HepG2 (cell line): ENCODE data around the gene CMTR2. TPM values are rescaled to one million over a fixed set of nuclear protein-coding genes. Genes with fewer than 3 reads are reported as not detected.

Experiments
- ATAC-seq: fragments of 200-7000 bp; cut with Tn5 transposase; 3 replicates; pipeline ENCODE4 v1.9.1; 2020; ENCODE audit warnings: mild to moderate bottlenecking, moderate library complexity
- BruUV-seq: library from RNA; stranded (reverse); fragments of 400-500 nt; replicated peaks from 2 replicates; lab custom pipeline; 2021; lab: Mats Ljungman, UMichigan
- CTCF ChIA-PET: fragments of 300-600 bp; formaldehyde crosslinking; extraction: SDS; loops from one replicate; lab custom pipeline; 2021; ENCODE audit warnings: low total read pairs, inconsistent platforms, low intra/inter-chr PET ratio; lab: Yijun Ruan, JAX
- POLR2A ChIA-PET: fragments of 350-600 bp; sonication (Branson Sonifier 250); formaldehyde crosslinking; loops from one replicate; lab custom pipeline; 2020; ENCODE audit warnings: antibody characterized with exemption, inconsistent platforms; lab: Yijun Ruan, JAX
- DNase-seq: peaks from one replicate; pipeline ENCODE4 v3.0.0-alpha.2; 2015; ENCODE audit warnings: low spot score
- FAIRE-seq: peaks from 3 replicates; lab custom pipeline; 2011; peaks lifted over from hg19 to GRCh38; lab: Jason Lieb, UNC
- H2AFZ ChIP-seq: one replicate; pipeline ENCODE4 v1.6.1; 2011; ENCODE audit warnings: low read length, inconsistent platforms
- H3K27ac ChIP-seq: fragments of 300-600 bp; 3 replicates; pipeline ENCODE4 v1.8.0; 2011; ENCODE audit warnings: mixed run types, mild to moderate bottlenecking, mixed read lengths, low read length, inconsistent platforms; ENCODE audit not compliant: insufficient read depth; ENCODE audit errors: extremely low read length
- H3K27me3 ChIP-seq, 2 experiments: fragments of 200-600 bp in 1 of 2; 2 replicates in 1 of 2; 3 replicates in 1 of 2; pipeline versions ENCODE4 v1.6.0 to v1.8.0; 2011; ENCODE audit warnings: low read length in 2 of 2, mild to moderate bottlenecking in 2 of 2, moderate library complexity in 2 of 2, inconsistent platforms in 1 of 2; ENCODE audit not compliant: insufficient read depth in 2 of 2, control insufficient read depth in 1 of 2
- H3K36me3 ChIP-seq, 2 experiments: fragments of 200-600 bp in 1 of 2; replicated peaks in 1 of 2; 2 replicates in 1 of 2; 3 replicates in 1 of 2; pipeline versions ENCODE4 v1.5.1 to v1.8.0; 2011; ENCODE audit warnings: low read length in 2 of 2, inconsistent platforms in 1 of 2; ENCODE audit not compliant: insufficient read depth in 2 of 2, control insufficient read depth in 1 of 2
- H3K4me1 ChIP-seq: 2 replicates; pipeline ENCODE4 v1.5.1; 2012; ENCODE audit warnings: low read length, inconsistent platforms; ENCODE audit not compliant: insufficient read depth
- H3K4me2 ChIP-seq: 2 replicates; pipeline ENCODE4 v1.6.0; 2011; ENCODE audit warnings: low read depth, low read length, inconsistent platforms
- H3K4me3 ChIP-seq, 3 experiments: fragments of 200-600 bp in 1 of 3; sonication (generic), shearing (Covaris generic) in 1 of 3; replicated peaks in 1 of 3; 2 replicates each; pipeline ENCODE4 v1.5.1; 2011 to 2016; ENCODE audit warnings: low read length in 3 of 3, inconsistent platforms in 2 of 3, low read depth in 2 of 3, mild to moderate bottlenecking in 2 of 3, control low read depth in 1 of 3, mixed read lengths in 1 of 3; ENCODE audit not compliant: insufficient read depth in 1 of 3
- H3K79me2 ChIP-seq: one replicate; pipeline ENCODE4 v1.6.1; 2011; ENCODE audit warnings: low read length, inconsistent platforms; ENCODE audit not compliant: insufficient read depth
- H3K9ac ChIP-seq: 2 replicates; pipeline ENCODE4 v1.6.0; 2011; ENCODE audit warnings: mild to moderate bottlenecking, low read depth, low read length, inconsistent platforms; ENCODE audit not compliant: insufficient read depth
- H3K9me3 ChIP-seq: 2 replicates; pipeline ENCODE4 v1.5.1; 2012; ENCODE audit warnings: mild to moderate bottlenecking, low read length
- H4K20me1 ChIP-seq: 2 replicates; pipeline ENCODE4 v1.6.0; 2011; ENCODE audit warnings: inconsistent platforms, mild to moderate bottlenecking, low read length, moderate library complexity; ENCODE audit not compliant: insufficient read depth
- BRCA1 ChIP-seq: sonication (generic); formaldehyde crosslinking; IDR thresholded peaks from 2 replicates; pipeline ENCODE4 v1.4.0; 2020; ENCODE audit warnings: missing genetic modification reagents
- CEBPG ChIP-seq: IDR thresholded peaks from 2 replicates; pipeline ENCODE4 v1.6.1; 2016
- NFATC3 ChIP-seq: sonication (generic); formaldehyde crosslinking; IDR thresholded peaks from 2 replicates; pipeline ENCODE4 v1.5.1; 2020; ENCODE audit warnings: mild to moderate bottlenecking, missing genetic modification reagents
- PAF1 ChIP-seq: IDR thresholded peaks from 2 replicates; pipeline ENCODE4 v1.6.1; 2016; ENCODE audit warnings: missing genetic modification reagents, missing compliant biosample characterization
- PCBP1 ChIP-seq: fragments of 200-400 bp; formaldehyde crosslinking; IDR thresholded peaks from 2 replicates; pipeline ENCODE4 v1.6.1; 2017; ENCODE audit warnings: mild to moderate bottlenecking, low read depth, low read length, borderline replicate concordance
- RARG ChIP-seq: sonication (generic); formaldehyde crosslinking; IDR thresholded peaks from 2 replicates; pipeline ENCODE4 v1.4.0; 2020; ENCODE audit warnings: low read depth, mild to moderate bottlenecking, missing genetic modification reagents
- SETDB1 ChIP-seq: sonication (generic); formaldehyde crosslinking; IDR thresholded peaks from 2 replicates; pipeline ENCODE4 v1.5.1; 2020; ENCODE audit warnings: missing genetic modification reagents, mild to moderate bottlenecking, borderline replicate concordance
- TMF1 ChIP-seq: sonication (generic); formaldehyde crosslinking; IDR thresholded peaks from 2 replicates; pipeline ENCODE4 v1.8.1; 2022; ENCODE audit warnings: low read depth, missing genetic modification reagents
- ZFP36 ChIP-seq: fragments of 150-350 bp; IDR thresholded peaks from 2 replicates; pipeline ENCODE4 v1.6.1; 2018; ENCODE audit warnings: borderline replicate concordance, low read length, low read depth; ENCODE audit not compliant: partially characterized antibody
- ZNF256 ChIP-seq: sonication (generic); formaldehyde crosslinking; conservative IDR thresholded peaks from 2 replicates; pipeline ENCODE4 v1.4.0; 2020; ENCODE audit warnings: missing genetic modification reagents
- ZNF562 ChIP-seq: sonication (generic); formaldehyde crosslinking; IDR thresholded peaks from 2 replicates; pipeline ENCODE4 v1.8.0; 2022; ENCODE audit warnings: missing genetic modification reagents, borderline replicate concordance
- ZNF883 ChIP-seq: sonication (generic); formaldehyde crosslinking; IDR thresholded peaks from 2 replicates; pipeline ENCODE4 v1.5.1; 2020; ENCODE audit warnings: mild to moderate bottlenecking, missing genetic modification reagents; ENCODE audit errors: not compliant biosample characterization
- in situ Hi-C: cut with HindIII; loops from 2 replicates; pipeline ENCODE4 v1.10.0; 2017; ENCODE audit warnings: low pct_unique_long_range_greater_than_20kb; ENCODE audit not compliant: extremely low pct_ligation_motif_present
- intact Hi-C: fragments of 100-400 bp; cut with micrococcal nuclease; formaldehyde crosslinking; loops from one replicate; pipeline ENCODE4 v1.10.0; 2022; ENCODE audit not compliant: unreplicated experiment
- polyA plus RNA-seq, 8 experiments: library from polyadenylated mRNA; depleted of rRNA in 3 of 8; stranded (reverse) in 7 of 8; unstranded in 1 of 8; fragments of >200 nt; fragmentation: Illumina TruSeq in 4 of 8; extraction: Trizol in 4 of 8; gene quantifications; 2 replicates each; pipeline versions ENCODE4 v1.2.1 to v1.2.3, GENCODE V29; 2011 to 2016; ENCODE audit warnings: low read depth in 4 of 8, missing spikeins in 1 of 8, mixed read lengths in 1 of 8; ENCODE audit not compliant: insufficient read depth in 1 of 8
- total RNA-seq, 5 experiments: library from RNA; depleted of rRNA; stranded (reverse); fragments of >200 nt; fragmentation: Illumina TruSeq; extraction: Trizol; gene quantifications; 2 replicates each; pipeline ENCODE4 v1.2.3, GENCODE V29; 2016; ENCODE audit warnings: low read depth in 1 of 5
- TF ChIP-seq, protein P1 (sequence below): sonication (generic); formaldehyde crosslinking; IDR thresholded peaks from 2 replicates; pipeline ENCODE4 v1.4.0; 2020; ENCODE audit warnings: low read depth, missing genetic modification reagents
- TF ChIP-seq, protein P2 (sequence below): sonication (generic); formaldehyde crosslinking; IDR thresholded peaks from 2 replicates; pipeline ENCODE4 v1.9.0; 2022; ENCODE audit warnings: low read depth, missing genetic modification reagents
- TF ChIP-seq, protein P3 (sequence below): sonication (generic); formaldehyde crosslinking; conservative IDR thresholded peaks from 2 replicates; pipeline ENCODE4 v1.8.0; 2022; ENCODE audit warnings: low read depth, missing genetic modification reagents
- TF ChIP-seq, protein P4 (sequence below): sonication (generic); formaldehyde crosslinking; IDR thresholded peaks from 2 replicates; pipeline ENCODE4 v1.4.0; 2020; ENCODE audit warnings: mild to moderate bottlenecking, missing genetic modification reagents

The CMTR2 gene
- total and polyA plus RNA-seq, 2 of the 13 experiments (the other 11 are each of a cell fraction or from before 2014, with no cell fraction given) = 15.0 to 19.9 TPM

DNA sequence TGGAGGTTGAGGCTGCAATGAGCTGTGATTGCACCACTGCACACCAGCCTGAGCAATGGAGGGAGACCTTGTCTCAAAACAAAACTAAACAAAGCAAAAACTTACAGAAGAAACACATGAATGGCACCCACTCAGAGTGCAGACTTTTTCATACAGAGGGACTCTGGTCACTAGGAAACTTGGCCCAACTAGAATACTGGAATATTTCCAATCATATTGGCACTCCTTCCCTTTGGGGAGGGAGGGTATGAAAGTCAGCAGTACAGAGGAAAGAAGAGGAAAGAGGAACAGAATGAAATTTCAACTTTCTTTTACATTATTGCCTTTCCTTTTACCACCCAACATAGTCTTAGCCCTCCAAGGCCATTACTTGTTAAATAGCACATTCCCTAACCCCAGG is 28.2 kb downstream of the CMTR2 start:
- in situ Hi-C loops (no loop called here), intact Hi-C loops (no loop called here)
- peaks cover 0 to 23% of the 10 kb centered on the region in 2 experiments; a peak in 2 of 5 replicates for H3K27me3 ChIP-seq
- no peak overlapping the region for H3K4me3 ChIP-seq
- BruUV-seq = no TSS peak
- ChIA-PET POLR2A (no interaction called here), CTCF (no interaction called here)
- no peaks in the 10 kb centered on the region for H3K4me1 ChIP-seq
- no peak for FAIRE-seq
- H3K9me3 ChIP-seq = no peaks in the 10 kb centered on the region
- ATAC-seq = no peak
- no peaks in the 10 kb centered on the region for H4K20me1 ChIP-seq
- H2AFZ ChIP-seq = no peak overlapping the region
- no peak overlapping the region for H3K27ac ChIP-seq
- H3K36me3 ChIP-seq = no peaks in the 10 kb centered on the region
- H3K9ac ChIP-seq = no peak overlapping the region
- no peaks in the 10 kb centered on the region for H3K79me2 ChIP-seq
- DNase-seq = no peak
- no peak overlapping the region for H3K4me2 ChIP-seq
- TF ChIP-seq ZNF562 (CRISPR knock-in tag) (no peak), RARG (CRISPR knock-in tag) (no peak), BRCA1 (CRISPR knock-in tag) (no peak), ZFP36 (no peak), ZNF883 (no peak), SETDB1 (CRISPR knock-in tag) (no peak), PCBP1 (no peak), ZNF256 (CRISPR knock-in tag) (no peak), CEBPG (CRISPR knock-in tag) (no peak), NFATC3 (CRISPR knock-in tag) (no peak), PAF1 (no peak), TMF1 (CRISPR knock-in tag) (no peak)
- TF ChIP-seq, protein P1, sequence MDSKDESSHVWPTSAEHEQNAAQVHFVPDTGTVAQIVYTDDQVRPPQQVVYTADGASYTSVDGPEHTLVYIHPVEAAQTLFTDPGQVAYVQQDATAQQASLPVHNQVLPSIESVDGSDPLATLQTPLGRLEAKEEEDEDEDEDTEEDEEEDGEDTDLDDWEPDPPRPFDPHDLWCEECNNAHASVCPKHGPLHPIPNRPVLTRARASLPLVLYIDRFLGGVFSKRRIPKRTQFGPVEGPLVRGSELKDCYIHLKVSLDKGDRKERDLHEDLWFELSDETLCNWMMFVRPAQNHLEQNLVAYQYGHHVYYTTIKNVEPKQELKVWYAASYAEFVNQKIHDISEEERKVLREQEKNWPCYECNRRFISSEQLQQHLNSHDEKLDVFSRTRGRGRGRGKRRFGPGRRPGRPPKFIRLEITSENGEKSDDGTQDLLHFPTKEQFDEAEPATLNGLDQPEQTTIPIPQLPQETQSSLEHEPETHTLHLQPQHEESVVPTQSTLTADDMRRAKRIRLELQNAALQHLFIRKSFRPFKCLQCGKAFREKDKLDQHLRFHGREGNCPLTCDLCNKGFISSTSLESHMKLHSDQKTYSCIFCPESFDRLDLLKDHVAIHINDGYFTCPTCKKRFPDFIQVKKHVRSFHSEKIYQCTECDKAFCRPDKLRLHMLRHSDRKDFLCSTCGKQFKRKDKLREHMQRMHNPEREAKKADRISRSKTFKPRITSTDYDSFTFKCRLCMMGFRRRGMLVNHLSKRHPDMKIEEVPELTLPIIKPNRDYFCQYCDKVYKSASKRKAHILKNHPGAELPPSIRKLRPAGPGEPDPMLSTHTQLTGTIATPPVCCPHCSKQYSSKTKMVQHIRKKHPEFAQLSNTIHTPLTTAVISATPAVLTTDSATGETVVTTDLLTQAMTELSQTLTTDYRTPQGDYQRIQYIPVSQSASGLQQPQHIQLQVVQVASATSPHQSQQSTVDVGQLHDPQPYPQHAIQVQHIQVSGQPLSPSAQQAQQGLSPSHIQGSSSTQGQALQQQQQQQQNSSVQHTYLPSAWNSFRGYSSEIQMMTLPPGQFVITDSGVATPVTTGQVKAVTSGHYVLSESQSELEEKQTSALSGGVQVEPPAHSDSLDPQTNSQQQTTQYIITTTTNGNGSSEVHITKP (CRISPR knock-in tag) = no peak
- TF ChIP-seq, protein P2, sequence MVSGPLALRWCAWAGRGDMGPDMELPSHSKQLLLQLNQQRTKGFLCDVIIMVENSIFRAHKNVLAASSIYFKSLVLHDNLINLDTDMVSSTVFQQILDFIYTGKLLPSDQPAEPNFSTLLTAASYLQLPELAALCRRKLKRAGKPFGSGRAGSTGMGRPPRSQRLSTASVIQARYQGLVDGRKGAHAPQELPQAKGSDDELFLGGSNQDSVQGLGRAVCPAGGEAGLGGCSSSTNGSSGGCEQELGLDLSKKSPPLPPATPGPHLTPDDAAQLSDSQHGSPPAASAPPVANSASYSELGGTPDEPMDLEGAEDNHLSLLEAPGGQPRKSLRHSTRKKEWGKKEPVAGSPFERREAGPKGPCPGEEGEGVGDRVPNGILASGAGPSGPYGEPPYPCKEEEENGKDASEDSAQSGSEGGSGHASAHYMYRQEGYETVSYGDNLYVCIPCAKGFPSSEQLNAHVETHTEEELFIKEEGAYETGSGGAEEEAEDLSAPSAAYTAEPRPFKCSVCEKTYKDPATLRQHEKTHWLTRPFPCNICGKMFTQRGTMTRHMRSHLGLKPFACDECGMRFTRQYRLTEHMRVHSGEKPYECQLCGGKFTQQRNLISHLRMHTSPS (CRISPR knock-in tag) = no peak
- TF ChIP-seq, protein P3, sequence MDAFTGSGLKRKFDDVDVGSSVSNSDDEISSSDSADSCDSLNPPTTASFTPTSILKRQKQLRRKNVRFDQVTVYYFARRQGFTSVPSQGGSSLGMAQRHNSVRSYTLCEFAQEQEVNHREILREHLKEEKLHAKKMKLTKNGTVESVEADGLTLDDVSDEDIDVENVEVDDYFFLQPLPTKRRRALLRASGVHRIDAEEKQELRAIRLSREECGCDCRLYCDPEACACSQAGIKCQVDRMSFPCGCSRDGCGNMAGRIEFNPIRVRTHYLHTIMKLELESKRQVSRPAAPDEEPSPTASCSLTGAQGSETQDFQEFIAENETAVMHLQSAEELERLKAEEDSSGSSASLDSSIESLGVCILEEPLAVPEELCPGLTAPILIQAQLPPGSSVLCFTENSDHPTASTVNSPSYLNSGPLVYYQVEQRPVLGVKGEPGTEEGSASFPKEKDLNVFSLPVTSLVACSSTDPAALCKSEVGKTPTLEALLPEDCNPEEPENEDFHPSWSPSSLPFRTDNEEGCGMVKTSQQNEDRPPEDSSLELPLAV (CRISPR knock-in tag) = no peak
- TF ChIP-seq, protein P4, sequence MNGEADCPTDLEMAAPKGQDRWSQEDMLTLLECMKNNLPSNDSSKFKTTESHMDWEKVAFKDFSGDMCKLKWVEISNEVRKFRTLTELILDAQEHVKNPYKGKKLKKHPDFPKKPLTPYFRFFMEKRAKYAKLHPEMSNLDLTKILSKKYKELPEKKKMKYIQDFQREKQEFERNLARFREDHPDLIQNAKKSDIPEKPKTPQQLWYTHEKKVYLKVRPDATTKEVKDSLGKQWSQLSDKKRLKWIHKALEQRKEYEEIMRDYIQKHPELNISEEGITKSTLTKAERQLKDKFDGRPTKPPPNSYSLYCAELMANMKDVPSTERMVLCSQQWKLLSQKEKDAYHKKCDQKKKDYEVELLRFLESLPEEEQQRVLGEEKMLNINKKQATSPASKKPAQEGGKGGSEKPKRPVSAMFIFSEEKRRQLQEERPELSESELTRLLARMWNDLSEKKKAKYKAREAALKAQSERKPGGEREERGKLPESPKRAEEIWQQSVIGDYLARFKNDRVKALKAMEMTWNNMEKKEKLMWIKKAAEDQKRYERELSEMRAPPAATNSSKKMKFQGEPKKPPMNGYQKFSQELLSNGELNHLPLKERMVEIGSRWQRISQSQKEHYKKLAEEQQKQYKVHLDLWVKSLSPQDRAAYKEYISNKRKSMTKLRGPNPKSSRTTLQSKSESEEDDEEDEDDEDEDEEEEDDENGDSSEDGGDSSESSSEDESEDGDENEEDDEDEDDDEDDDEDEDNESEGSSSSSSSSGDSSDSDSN = no peak
- TF ChIP-seq, all 625 proteins: peak for 0
